Thyroid gland (tissue), 4 donors: ENCODE measurements around the gene SYT1.

ENCODE experiments used
- POLR2A ChIP-seq, 2 donors: fragments of 450-650 bp; IDR thresholded peaks; one replicate each; pipeline ENCODE4 v1.6.1; 2017; ENCODE audit warnings: antibody characterized with exemption in 2 of 2, mild to moderate bottlenecking in 2 of 2, moderate library complexity in 1 of 2
- TF ChIP-seq, protein P1 (sequence below), 6 experiments: fragments of 200-600 bp in 3 of 6; fragments of 450-650 bp in 3 of 6; sonication (generic) in 3 of 6; IDR thresholded peaks; one replicate each; pipeline ENCODE4 v1.5.1; 2016 to 2019; ENCODE audit warnings: antibody characterized with exemption in 6 of 6, mild to moderate bottlenecking in 2 of 6, inconsistent platforms in 1 of 6, moderate library complexity in 1 of 6

DNA sequence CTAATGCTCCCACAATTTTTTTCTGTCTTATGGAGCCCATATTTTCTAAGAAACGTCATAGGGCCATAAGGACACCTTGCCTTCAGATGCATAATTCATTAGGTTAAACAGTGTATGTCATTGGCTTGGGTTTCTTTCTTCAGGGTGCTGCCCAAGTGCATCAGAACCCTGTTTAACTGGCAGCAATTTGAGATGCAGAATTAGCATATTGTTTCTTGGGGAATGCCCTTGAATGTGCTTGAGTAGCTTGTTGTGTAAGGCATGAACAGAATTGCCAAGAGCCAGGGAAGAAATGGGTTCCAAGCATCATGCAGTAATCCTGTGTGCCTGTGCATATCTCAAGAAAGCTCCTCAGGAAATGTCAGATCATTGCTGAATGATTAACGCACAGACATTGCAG lies 277.2 kb downstream of the SYT1 start:
- TF ChIP-seq, protein P1, sequence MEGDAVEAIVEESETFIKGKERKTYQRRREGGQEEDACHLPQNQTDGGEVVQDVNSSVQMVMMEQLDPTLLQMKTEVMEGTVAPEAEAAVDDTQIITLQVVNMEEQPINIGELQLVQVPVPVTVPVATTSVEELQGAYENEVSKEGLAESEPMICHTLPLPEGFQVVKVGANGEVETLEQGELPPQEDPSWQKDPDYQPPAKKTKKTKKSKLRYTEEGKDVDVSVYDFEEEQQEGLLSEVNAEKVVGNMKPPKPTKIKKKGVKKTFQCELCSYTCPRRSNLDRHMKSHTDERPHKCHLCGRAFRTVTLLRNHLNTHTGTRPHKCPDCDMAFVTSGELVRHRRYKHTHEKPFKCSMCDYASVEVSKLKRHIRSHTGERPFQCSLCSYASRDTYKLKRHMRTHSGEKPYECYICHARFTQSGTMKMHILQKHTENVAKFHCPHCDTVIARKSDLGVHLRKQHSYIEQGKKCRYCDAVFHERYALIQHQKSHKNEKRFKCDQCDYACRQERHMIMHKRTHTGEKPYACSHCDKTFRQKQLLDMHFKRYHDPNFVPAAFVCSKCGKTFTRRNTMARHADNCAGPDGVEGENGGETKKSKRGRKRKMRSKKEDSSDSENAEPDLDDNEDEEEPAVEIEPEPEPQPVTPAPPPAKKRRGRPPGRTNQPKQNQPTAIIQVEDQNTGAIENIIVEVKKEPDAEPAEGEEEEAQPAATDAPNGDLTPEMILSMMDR (IDR thresholded peaks at IDR 0.05): no peak
- TF ChIP-seq POLR2A (IDR thresholded peaks at IDR 0.05): no peak
